Peyer's patch (tissue), 4 donors: ENCODE data around the gene B3GALNT1.

Experiments
- CTCF ChIP-seq, 6 experiments: fragments of 450-650 bp in 4 of 6; fragments of 200-600 bp in 2 of 6; sonication (generic) in 1 of 6; IDR thresholded peaks; one replicate each; pipeline ENCODE4 v1.5.1; 2017 to 2019; ENCODE audit warnings: antibody characterized with exemption in 6 of 6, mild to moderate bottlenecking in 3 of 6, moderate library complexity in 1 of 6
- POLR2A ChIP-seq, 2 donors: fragments of 450-650 bp; IDR thresholded peaks; one replicate each; pipeline ENCODE4 v1.5.1; 2017; ENCODE audit warnings: antibody characterized with exemption in 2 of 2, mild to moderate bottlenecking in 2 of 2, moderate library complexity in 2 of 2

- TF ChIP-seq CTCF (IDR thresholded peaks at IDR 0.05) (no peak), POLR2A (IDR thresholded peaks at IDR 0.05) (no peak)
Measured at GRCh38 chr3:161101609-161102008, 3.5 kb downstream of the B3GALNT1 start.
